Ectodermal cell (in vitro differentiated cells): ENCODE data around the gene STAB1.

Experiments used
- H3K27ac ChIP-seq: 2 replicates; pipeline ENCODE4 v1.7.0; 2013; ENCODE audit warnings: mild to moderate bottlenecking, low read depth, low read length; ENCODE audit not compliant: insufficient read depth, poor library complexity, severe bottlenecking
- H3K27me3 ChIP-seq: 2 replicates; pipeline ENCODE4 v1.7.0; 2013; ENCODE audit warnings: mild to moderate bottlenecking, low read length; ENCODE audit not compliant: insufficient read depth, control insufficient read depth, poor library complexity, severe bottlenecking
- H3K36me3 ChIP-seq: one replicate; pipeline ENCODE4 v1.7.0; 2013; ENCODE audit warnings: low read length; ENCODE audit not compliant: control insufficient read depth, insufficient read depth
- H3K4me1 ChIP-seq: one replicate; pipeline ENCODE4 v1.7.0; 2013; ENCODE audit warnings: low read length; ENCODE audit not compliant: control insufficient read depth, insufficient read depth
- H3K4me3 ChIP-seq: 2 replicates; pipeline ENCODE4 v1.7.0; 2013; ENCODE audit warnings: low read depth, low read length, control low read depth; ENCODE audit not compliant: insufficient read depth
- H3K9me3 ChIP-seq: 2 replicates; pipeline ENCODE4 v1.7.0; 2013; ENCODE audit warnings: mild to moderate bottlenecking, low read length, moderate library complexity; ENCODE audit not compliant: control insufficient read depth
- WGBS, 2 experiments: methylation state at CpG; one replicate each; pipeline ENCODE4 v1.1.7; 2013; ENCODE audit warnings: missing lambda C conversion rate in 2 of 2; 5-methylcytosine and 5-hydroxymethylcytosine counted together

Gene STAB1

DNA sequence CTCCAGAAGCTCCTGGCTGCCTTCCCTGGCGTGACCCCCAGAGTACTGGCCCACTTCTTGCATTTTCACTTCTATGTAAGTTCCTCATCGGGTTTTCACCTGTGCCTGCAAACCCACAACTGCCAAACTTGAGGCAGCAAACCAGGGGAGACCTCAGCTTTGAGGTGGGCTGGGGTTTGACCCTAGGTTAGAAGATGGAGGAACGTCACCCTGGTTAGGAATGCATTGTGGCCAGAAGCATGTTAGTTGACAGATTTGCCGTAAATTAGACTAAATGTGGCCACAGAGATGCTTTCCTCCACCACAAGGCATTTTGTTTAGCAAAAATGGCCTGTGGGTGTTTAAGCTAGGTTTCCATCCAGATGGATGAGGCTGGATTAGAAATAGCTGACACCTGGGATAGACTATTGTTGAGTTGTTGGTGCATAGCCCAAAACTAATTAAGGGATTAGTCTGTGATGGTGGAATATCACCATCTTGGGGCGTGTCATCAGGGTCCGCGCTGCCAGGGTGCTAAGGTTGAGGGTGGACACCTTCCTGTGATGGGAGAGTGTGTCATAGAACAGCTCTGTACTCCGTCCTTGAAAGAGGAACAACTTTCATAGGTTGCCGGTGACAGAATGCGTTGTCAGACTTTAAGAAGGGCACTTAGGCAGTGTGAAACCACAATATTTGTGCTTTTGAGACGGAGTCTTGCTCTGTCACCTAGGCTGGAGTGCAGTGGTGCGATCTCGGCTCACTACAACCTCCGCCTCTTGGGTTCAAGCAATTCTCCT, 36.2 kb upstream of the STAB1 start:
- 95% methylated on average over 14 of the region's 14 CpGs for WGBS, 2 experiments
- H3K4me3 ChIP-seq: no peak overlapping the region
- no peak overlapping the region for H3K27ac ChIP-seq
- no peaks in the 10 kb centered on the region for H3K27me3 ChIP-seq
- no peaks in the 10 kb centered on the region for H3K9me3 ChIP-seq
- peaks cover 4% of the 10 kb centered on the region for H3K4me1 ChIP-seq
- peaks cover 40% of the 10 kb centered on the region for H3K36me3 ChIP-seq

DNA sequence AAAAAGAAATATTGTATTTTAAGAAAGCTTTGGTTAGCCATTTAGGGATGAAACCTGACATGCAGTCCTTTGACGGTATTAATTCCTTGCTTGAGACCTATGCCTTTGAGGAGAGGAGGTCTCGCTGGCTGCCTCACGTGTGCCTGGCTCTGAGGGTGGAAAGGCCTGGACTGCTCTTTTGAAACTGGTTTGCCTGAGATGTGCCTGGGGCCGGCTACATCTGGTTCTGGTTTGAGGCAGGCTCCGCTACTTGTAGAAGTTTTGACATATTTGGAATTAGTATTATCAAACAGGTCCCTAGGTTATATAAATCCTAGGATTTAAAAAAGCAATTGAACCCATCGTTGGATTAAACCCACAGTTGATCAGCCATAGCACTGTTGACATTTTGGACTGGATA, 33.3 kb upstream of the STAB1 start:
- no peak overlapping the region for H3K4me3 ChIP-seq
- no peaks in the 10 kb centered on the region for H3K9me3 ChIP-seq
- no peak overlapping the region for H3K27ac ChIP-seq
- H3K4me1 ChIP-seq: peaks cover 3% of the 10 kb centered on the region
- H3K27me3 ChIP-seq: no peaks in the 10 kb centered on the region
- H3K36me3 ChIP-seq: peaks cover 48% of the 10 kb centered on the region
- WGBS, 2 experiments: 89 to 92% methylated on average over 6 of the region's 6 CpGs

DNA sequence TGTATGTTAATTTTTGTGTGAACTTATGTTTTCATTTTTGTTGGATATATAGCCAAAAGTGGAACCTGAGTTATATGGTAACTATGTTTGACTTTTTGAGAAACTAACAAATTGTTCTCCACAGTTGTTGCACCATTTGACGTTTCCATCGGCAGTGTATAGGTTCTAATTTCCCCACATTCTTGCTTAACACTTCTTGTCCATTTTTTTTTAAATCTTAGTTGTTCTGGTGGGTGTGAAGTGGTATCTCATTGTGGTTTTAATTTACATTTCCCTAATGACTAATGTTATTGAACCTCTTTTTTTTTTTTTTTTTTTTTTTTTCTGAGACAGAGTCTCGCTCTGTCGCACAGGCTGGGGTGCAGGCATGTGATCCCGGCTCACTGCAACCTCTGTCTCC, 31.7 kb upstream of the STAB1 start:
- H3K4me3 ChIP-seq: no peak overlapping the region
- H3K4me1 ChIP-seq: no peaks in the 10 kb centered on the region
- WGBS, 2 experiments: 91 to 96% methylated on average over 3 of the region's 5 CpGs
- H3K9me3 ChIP-seq: no peaks in the 10 kb centered on the region
- peaks cover 39% of the 10 kb centered on the region for H3K36me3 ChIP-seq
- no peak overlapping the region for H3K27ac ChIP-seq
- H3K27me3 ChIP-seq: no peaks in the 10 kb centered on the region

DNA sequence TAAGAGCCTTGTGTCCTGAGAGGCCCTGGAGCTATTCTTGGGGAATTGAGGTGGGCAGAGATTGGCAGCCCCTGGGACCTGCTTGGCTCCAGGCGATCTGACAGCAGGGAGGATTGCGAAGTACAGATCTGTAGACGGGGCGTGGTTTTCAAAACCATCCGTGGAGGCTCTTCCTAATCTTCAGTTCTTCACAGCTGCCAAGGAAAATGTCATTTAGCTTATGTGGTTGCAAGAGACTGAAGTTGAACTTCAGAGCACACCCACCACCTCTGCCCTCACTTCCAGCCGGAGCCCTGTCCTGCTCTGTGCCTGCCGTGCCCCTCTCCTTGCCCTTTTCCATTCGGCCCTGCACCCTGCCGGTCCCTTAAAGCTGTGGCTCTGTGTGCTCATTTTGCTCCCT, 26.8 kb upstream of the STAB1 start:
- 89 to 90% methylated on average over 9 of the region's 9 CpGs for WGBS, 2 experiments
- Histone ChIP-seq H3K27ac (no peak overlapping the region), H3K9me3 (no peaks in the 10 kb centered on the region), H3K4me1 (no peaks in the 10 kb centered on the region), H3K27me3 (no peaks in the 10 kb centered on the region), H3K36me3 (peaks cover 39% of the 10 kb centered on the region), H3K4me3 (no peak overlapping the region)

DNA sequence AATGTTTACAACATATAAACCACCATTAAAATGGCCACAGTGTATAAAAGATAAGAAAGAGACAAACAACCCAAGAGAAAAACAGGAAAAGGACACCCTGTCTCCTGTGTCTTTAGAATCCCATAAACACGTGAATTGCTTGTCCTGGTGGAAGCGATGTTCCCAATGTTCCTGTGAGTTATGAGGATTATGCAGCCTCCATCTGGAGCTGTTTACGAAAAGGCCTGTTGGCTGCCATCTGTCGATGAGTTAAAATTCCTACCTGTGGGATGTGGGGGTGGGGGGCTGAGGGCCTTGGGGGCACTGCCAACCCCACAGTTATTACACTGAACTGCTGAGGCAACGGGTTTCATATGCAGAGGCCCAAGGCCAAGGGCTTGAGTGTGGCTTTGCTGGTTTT, 26.1 kb upstream of the STAB1 start:
- Histone ChIP-seq H3K27ac (no peak overlapping the region), H3K36me3 (peaks cover 42% of the 10 kb centered on the region), H3K9me3 (no peaks in the 10 kb centered on the region), H3K4me1 (no peaks in the 10 kb centered on the region), H3K27me3 (no peaks in the 10 kb centered on the region), H3K4me3 (no peak overlapping the region)
- 93 to 94% methylated on average over 5 of the region's 5 CpGs for WGBS, 2 experiments

DNA sequence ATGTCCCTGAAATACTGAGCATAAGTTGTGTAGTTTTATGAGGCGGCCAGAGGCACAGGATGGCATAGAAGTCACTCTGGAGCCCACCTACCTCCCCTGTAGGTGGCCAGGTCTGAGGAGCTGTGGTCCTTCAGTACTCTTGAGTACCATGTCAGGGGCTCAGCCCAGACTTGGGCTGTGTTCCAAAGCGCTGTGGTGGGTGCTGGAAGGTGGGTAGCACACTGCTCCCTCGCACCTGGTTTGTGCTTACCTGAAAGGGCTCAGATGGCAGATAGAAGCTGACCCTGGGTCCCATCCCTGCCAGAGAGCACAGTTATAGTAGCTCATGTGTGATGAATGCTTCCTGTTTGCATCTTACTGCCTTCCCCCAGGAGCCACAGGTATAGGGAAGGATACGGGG, 24.2 kb upstream of the STAB1 start:
- H3K4me3 ChIP-seq: no peak overlapping the region
- peaks cover 48% of the 10 kb centered on the region for H3K36me3 ChIP-seq
- 94 to 96% methylated on average over 4 of the region's 4 CpGs for WGBS, 2 experiments
- no peaks in the 10 kb centered on the region for H3K27me3 ChIP-seq
- H3K9me3 ChIP-seq: no peaks in the 10 kb centered on the region
- H3K4me1 ChIP-seq: no peaks in the 10 kb centered on the region
- no peak overlapping the region for H3K27ac ChIP-seq

DNA sequence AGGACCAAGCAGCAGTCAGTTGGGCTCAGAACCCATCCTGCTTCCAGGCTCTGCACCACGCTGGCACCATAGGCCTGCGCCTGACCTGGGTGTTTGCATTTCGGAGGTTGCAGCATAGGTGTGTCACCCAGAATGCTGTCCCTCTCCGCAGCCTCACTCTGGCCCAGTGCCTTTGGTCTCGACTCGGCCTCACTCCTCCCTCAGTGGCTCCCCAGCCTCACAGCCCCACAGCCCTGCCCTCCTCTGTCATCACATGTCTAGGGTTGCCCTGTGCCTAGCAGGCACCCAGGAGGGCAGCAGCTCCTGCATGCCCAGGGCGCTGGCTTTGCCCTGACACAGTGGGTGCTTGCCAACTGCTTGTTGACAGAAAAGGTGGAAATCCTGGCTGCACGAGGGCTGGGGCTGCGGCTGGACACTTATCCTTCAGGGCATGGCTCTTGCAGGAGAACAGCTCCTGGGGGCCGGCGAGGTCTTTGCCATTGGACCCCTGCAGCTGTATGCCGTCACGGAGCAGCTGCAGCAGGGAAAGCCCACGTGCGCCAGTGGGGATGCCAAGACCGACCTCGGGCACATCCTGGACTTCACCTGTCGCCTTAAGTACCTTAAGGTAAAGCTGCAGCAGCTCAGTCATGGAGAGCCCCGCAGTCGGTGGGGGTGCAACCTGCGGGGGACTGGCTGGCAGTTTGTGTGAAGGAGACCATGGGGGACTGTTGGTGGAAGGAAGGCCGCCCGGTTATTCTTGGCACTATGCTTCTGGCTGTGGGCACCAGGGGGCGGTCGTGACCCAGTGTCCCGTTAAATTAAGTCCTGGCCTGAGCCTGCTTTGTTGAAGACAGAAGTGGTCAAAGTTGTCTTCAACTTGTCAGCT, 23.5 kb upstream of the STAB1 start:
- H3K27me3 ChIP-seq: no peaks in the 10 kb centered on the region
- H3K4me1 ChIP-seq: no peaks in the 10 kb centered on the region
- 85 to 86% methylated on average over 26 of the region's 26 CpGs for WGBS, 2 experiments
- H3K36me3 ChIP-seq: peaks cover 55% of the 10 kb centered on the region
- H3K27ac ChIP-seq: no peak overlapping the region
- H3K4me3 ChIP-seq: no peak overlapping the region
- H3K9me3 ChIP-seq: no peaks in the 10 kb centered on the region

DNA sequence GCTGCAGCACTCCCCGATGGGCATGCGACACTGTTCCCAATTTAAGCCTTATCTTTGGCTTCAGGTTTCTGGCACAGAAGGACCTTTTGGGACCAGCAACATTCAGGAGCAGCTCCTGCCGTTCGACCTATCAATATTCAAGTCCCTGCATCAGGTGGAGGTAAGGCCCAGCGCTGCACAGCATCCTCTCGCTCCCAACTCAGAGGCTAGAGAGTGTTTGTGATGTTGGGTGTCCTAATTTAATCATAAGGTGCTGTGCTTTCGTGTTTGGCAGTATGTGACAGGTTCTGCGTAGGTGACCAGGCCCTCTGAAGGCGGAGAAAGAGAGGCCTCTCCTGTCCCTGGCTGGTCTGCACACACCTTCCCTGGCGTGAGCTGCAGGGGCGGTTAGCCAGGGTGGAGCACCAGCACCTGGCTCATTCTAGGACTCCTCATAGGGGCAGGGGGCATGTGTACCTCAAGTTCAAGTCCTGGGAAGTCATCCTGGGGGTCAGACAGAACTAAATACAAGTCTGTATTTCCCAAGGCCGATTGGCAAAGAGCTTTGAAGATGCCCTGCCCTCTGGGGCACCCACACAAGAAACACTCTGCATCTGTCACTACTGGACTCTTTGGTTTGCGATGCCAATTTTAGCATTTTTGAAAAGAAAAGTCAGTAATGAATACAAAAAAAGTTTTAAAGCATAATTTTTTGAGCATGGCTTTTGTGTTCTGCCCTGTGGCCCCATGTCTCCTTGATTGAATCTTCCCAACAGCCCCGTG, 22.7 kb upstream of the STAB1 start:
- H3K4me1 ChIP-seq: no peaks in the 10 kb centered on the region
- H3K27ac ChIP-seq: no peak overlapping the region
- no peaks in the 10 kb centered on the region for H3K9me3 ChIP-seq
- H3K4me3 ChIP-seq: no peak overlapping the region
- 88% methylated on average over 14 of the region's 14 CpGs for WGBS, 2 experiments
- peaks cover 63% of the 10 kb centered on the region for H3K36me3 ChIP-seq
- H3K27me3 ChIP-seq: no peaks in the 10 kb centered on the region

DNA sequence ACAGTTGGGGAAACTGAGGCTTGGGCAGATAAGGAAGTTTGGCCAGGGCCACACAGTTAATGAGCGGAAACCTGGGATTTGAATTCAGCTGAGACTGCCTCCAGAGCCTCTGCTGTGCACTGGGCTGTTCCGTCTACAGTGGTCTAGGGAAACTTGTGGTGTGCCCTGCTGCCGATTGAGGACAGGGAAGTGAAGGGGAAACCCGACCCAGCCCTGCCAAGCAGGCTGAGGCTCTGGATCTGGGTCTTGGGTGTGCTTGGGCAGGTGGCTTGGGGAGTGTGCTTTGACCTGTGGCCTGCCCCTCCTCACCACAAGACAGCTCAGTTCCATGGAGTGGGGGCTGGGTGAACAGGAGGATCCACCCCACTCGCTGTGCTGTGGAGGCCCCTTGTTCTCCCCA, 22.1 kb upstream of the STAB1 start:
- H3K36me3 ChIP-seq: peaks cover 69% of the 10 kb centered on the region
- H3K4me3 ChIP-seq: no peak overlapping the region
- H3K27me3 ChIP-seq: no peaks in the 10 kb centered on the region
- WGBS, 2 experiments: 93 to 98% methylated on average over 5 of the region's 5 CpGs
- no peaks in the 10 kb centered on the region for H3K9me3 ChIP-seq
- H3K27ac ChIP-seq: no peak overlapping the region
- no peaks in the 10 kb centered on the region for H3K4me1 ChIP-seq
